HG02885 (cell line): ENCODE measurements around the gene C15orf62.

Source experiments
- ATAC-seq: cut with Tn5 transposase; IDR thresholded peaks from one replicate; pipeline ENCODE4 v1.9.1; 2021; ENCODE audit warnings: mild to moderate bottlenecking; ENCODE audit not compliant: unreplicated experiment, poor library complexity

The C15orf62 gene

GRCh38 chr15:40807888-40808461, 38.2 kb downstream of the C15orf62 start:
- no peak for ATAC-seq

GRCh38 chr15:40808861-40809450, 39.2 kb downstream of the C15orf62 start:
- ATAC-seq = no peak

GRCh38 chr15:40812721-40813425, 43.1 kb downstream of the C15orf62 start:
- no peak for ATAC-seq

GRCh38 chr15:40815042-40815698, 45.4 kb downstream of the C15orf62 start:
- no peak for ATAC-seq

GRCh38 chr15:40819048-40819447, 49.3 kb downstream of the C15orf62 start:
- no peak for ATAC-seq

- no peak for ATAC-seq
Measured at GRCh38 chr15:40821195-40821594, 51.4 kb downstream of the C15orf62 start.
